BJ (cell line): Measurements from ENCODE around the gene CACNA1F. TPM values are rescaled to one million over a fixed set of nuclear protein-coding genes. Genes with fewer than 3 reads are reported as not detected.

Experiments used
- CTCF ChIA-PET: fragments of 350-600 bp; formaldehyde crosslinking; extraction: SDS; loops from one replicate; lab custom pipeline; 2021; ENCODE audit warnings: antibody characterized with exemption, inconsistent platforms; lab: Yijun Ruan, JAX
- POLR2A ChIA-PET: fragments of 300-600 bp; sonication (Branson Sonifier 250); formaldehyde crosslinking; extraction: SDS; loops from one replicate; lab custom pipeline; 2021; ENCODE audit warnings: antibody characterized with exemption; lab: Charles Lee
- DNase-seq: peaks from one replicate; pipeline ENCODE4 v3.0.0-alpha.2; 2011; ENCODE audit warnings: low read depth
- H3K27me3 ChIP-seq: 2 replicates; pipeline ENCODE4 v1.6.0; 2011; ENCODE audit warnings: low read length; ENCODE audit not compliant: control insufficient read depth, insufficient read depth
- H3K36me3 ChIP-seq: 2 replicates; pipeline ENCODE4 v1.5.1; 2011; ENCODE audit warnings: low read length; ENCODE audit not compliant: control insufficient read depth, insufficient read depth
- H3K4me3 ChIP-seq: 2 replicates; pipeline ENCODE4 v1.5.1; 2011; ENCODE audit warnings: low read depth, mild to moderate bottlenecking, control low read depth, low read length
- CTCF ChIP-seq: IDR thresholded peaks from 2 replicates; pipeline ENCODE4 v1.5.1; 2011; ENCODE audit warnings: low read depth, mild to moderate bottlenecking, control low read depth, inconsistent platforms, low read length, moderate library complexity; ENCODE audit not compliant: insufficient read depth
- polyA plus RNA-seq: library from polyadenylated mRNA; depleted of rRNA; stranded (reverse); fragments of >200 nt; gene quantifications from 2 replicates; pipeline ENCODE4 v1.2.3, GENCODE V29; 2011

Gene CACNA1F
- polyA plus RNA-seq, 1 experiment, result 0.01 TPM

GRCh38 chrX:49269767-49270248 lies 36.7 kb upstream of the CACNA1F start, which contains the start of gene PPP1R3F:
PPP1R3F (plus strand) TSS chrX:49269793; CDS start chrX:49269870, 77 bp downstream.
- no peak for TF ChIP-seq CTCF
- Histone ChIP-seq H3K27me3 (no peaks in the 10 kb centered on the region), H3K4me3 (peak within 1 kb of the TSS; percentile 67), H3K36me3 (no peaks in the 10 kb centered on the region)
- DNase-seq, result no peak
- ChIA-PET POLR2A (interaction anchor here (1.1 kb wide), 1 partner anchor 79 kb away, joined by 4 read pairs; no protein-coding TSS in a partner anchor), CTCF (no interaction called here)

GRCh38 chrX:49269010-49269766 lies 36.0 kb upstream of the CACNA1F start:
- CTCF ChIA-PET, result no interaction called here
- peak overlapping the region; percentile 65 for H3K4me3 ChIP-seq
- no peaks in the 10 kb centered on the region for H3K36me3 ChIP-seq
- DNase-seq, result peak; percentile 85
- no peaks in the 10 kb centered on the region for H3K27me3 ChIP-seq
- no peak for TF ChIP-seq CTCF
- POLR2A ChIA-PET, result interaction anchor here (0.6 to 1.1 kb wide), 2 partner anchors 78 to 712 kb away, joined by 4 to 5 read pairs; no protein-coding TSS in a partner anchor

GRCh38 chrX:49268702-49269009 lies 35.5 kb upstream of the CACNA1F start:
- ChIA-PET POLR2A (interaction anchor here (1.1 kb wide), 1 partner anchor 78 kb away, joined by 4 read pairs; no protein-coding TSS in a partner anchor), CTCF (interaction anchor here (1.3 kb wide), 1 partner anchor 76 kb away, joined by 3 read pairs; no protein-coding TSS in a partner anchor)
- no peak for DNase-seq
- H3K36me3 ChIP-seq, result no peaks in the 10 kb centered on the region
- H3K27me3 ChIP-seq, result no peaks in the 10 kb centered on the region
- peak overlapping the region; percentile 44 for H3K4me3 ChIP-seq
- TF ChIP-seq CTCF, result no peak

- no peak overlapping the region for H3K4me3 ChIP-seq
- no peak for DNase-seq
- ChIA-PET POLR2A (no interaction called here), CTCF (interaction anchor here (1.3 kb wide), 1 partner anchor 74 kb away, joined by 3 read pairs; no protein-coding TSS in a partner anchor)
- no peaks in the 10 kb centered on the region for H3K27me3 ChIP-seq
- no peaks in the 10 kb centered on the region for H3K36me3 ChIP-seq
- TF ChIP-seq CTCF, result no peak
Measured at GRCh38 chrX:49266523-49267445, 33.6 kb upstream of the CACNA1F start.
